DND-41 (cell line): ENCODE measurements around the gene SETDB1.

Experiments used
- CTCF ChIP-seq: IDR thresholded peaks from 2 replicates; pipeline ENCODE4 v1.5.1; 2012; ENCODE audit warnings: borderline replicate concordance, low read length, moderate library complexity, mild to moderate bottlenecking; ENCODE audit not compliant: poor library complexity, severe bottlenecking; ENCODE audit errors: extremely low read depth
- EZH2 ChIP-seq: IDR thresholded peaks from 3 replicates; pipeline ENCODE4 v1.6.1; 2012; ENCODE audit warnings: borderline replicate concordance, low read depth, mild to moderate bottlenecking, moderate library complexity, low read length, inconsistent platforms; ENCODE audit not compliant: severe bottlenecking

DNA sequence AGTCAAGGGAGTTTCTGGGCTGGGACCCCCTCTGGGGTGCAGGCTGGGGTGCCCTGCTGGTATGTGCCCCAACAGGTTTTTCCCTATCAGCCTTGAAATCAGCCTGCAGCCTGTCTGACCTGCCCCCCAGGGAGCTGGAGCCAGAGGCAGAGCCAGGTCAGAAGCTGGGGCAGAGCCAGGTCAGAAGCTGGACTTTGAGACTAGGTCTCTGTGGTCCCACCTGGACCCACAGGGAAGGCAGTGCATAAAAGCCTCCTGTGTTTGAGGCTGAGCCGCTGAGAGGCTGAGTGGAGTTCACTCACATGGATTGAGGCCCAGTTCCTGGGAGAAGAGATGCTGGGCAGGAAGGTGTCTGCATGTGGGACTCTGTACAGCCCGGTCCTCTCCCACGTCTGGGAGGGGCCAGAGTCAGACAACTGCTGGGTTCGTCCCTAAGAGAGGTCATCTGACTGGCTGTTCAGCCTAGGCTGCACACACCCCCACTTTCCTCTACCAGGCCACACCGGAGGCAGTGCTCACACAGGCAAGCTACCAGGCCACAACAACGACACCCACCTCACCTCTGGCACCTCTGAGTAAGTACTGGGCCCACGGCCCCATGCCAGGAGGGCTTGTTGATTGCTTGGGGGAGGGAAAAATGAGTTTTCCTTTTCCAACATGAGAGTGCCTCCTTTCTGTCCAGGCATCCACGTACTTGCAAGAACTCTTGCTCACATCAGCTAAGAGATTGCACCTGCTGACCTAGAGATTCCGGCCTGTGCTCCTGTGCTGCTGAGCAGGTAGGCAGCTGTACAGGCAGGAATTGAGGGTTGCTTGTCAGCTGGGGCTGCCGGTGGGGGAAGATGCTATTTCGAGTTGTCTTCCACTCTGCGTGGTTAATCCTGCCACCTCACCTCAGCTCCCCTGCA lies 55.9 kb downstream of the SETDB1 start, which contains the start of gene ANXA9:
- TF ChIP-seq CTCF (no peak), EZH2 (no peak)
